ENCODE data around the gene SIRPG.
"Not testable (repeated sequence)": the region's sequence is repeated elsewhere in the genome, so short reads cannot be mapped to it uniquely, and the experiment has no call there.

GRCh38 chr20:1638643-1639042, 18.9 kb downstream of the SIRPG start:
- not testable (repeated sequence) for TF ChIP-seq CTCF (IDR thresholded peaks at IDR 0.05; ENCODE audit: insufficient read depth, low read length); POLR2AphosphoS5 (IDR thresholded peaks at IDR 0.05; ENCODE audit: low read depth); REST (IDR thresholded peaks at IDR 0.05; ENCODE audit: insufficient replicate concordance, low read depth); GABPA (IDR thresholded peaks at IDR 0.05; ENCODE audit: low read depth)

Measured in HL-60 (cell line).